ENCODE measurements around the gene PPP2R1B. TPM values are rescaled to one million over a fixed set of nuclear protein-coding genes. Genes with fewer than 3 reads are reported as not detected.

PPP2R1B gene
- total and polyA plus RNA-seq, 8 donors = 12.6 to 50.1 (median 31.3) TPM

DNA sequence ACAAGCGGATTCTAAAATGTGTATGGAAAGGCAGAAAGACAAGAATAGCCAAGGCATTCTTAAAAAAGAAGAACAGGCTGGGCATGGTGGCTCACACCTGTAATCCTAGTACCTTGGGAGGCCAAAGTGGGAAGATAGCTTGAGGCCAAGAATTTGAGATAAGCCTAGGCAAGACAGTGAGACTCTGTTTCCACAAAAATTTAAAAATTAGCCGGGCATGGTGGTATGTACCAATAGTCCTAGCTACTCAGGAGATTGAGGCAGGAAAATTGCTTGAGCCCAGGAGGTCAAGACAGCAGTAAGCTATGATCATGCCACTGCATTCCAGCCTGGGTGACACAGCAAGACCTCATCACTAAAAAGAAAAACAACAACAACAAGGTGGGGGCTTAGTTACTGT lies 46.0 kb upstream of the PPP2R1B start:
- intact Hi-C loops (cut with DNase I) = no loop called here
- Histone ChIP-seq H3K27me3 (no peaks in the 10 kb centered on the region), H3K4me1 (no peaks in the 10 kb centered on the region), H3K27ac (no peak overlapping the region), H3K9me3 (no peaks in the 10 kb centered on the region), H3K36me3 (peaks cover 0 to 5% (median 4%) of the 10 kb centered on the region in 3 donors), H3K4me3 (no peak overlapping the region)
- no peak for DNase-seq
- no peak for ATAC-seq
- TF ChIP-seq, protein P1, sequence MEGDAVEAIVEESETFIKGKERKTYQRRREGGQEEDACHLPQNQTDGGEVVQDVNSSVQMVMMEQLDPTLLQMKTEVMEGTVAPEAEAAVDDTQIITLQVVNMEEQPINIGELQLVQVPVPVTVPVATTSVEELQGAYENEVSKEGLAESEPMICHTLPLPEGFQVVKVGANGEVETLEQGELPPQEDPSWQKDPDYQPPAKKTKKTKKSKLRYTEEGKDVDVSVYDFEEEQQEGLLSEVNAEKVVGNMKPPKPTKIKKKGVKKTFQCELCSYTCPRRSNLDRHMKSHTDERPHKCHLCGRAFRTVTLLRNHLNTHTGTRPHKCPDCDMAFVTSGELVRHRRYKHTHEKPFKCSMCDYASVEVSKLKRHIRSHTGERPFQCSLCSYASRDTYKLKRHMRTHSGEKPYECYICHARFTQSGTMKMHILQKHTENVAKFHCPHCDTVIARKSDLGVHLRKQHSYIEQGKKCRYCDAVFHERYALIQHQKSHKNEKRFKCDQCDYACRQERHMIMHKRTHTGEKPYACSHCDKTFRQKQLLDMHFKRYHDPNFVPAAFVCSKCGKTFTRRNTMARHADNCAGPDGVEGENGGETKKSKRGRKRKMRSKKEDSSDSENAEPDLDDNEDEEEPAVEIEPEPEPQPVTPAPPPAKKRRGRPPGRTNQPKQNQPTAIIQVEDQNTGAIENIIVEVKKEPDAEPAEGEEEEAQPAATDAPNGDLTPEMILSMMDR (IDR thresholded peaks at IDR 0.05) = no peak
- no peak for FAIRE-seq
- WGBS, 2 donors = 98 to 99% methylated on average over 2 of the region's 2 CpGs

DNA sequence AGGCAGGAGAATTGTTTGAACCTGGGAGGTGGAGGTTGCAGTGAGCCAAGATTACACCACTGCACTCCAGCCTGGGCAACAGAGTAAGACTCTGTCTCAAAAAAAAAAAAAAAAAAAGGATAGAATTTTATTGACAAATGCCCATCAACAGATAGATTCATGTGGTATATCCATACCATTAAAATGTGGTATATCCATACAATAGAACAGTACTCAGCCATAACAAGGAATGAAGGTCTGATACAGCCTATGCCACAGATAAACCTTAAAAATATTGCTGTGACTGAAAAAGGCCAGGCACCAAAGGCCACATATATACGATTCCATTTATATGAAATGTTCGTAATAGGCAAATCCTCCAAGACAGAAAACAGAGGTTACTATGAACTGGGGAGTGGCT lies 45.3 kb upstream of the PPP2R1B start:
- no peak for DNase-seq
- Histone ChIP-seq H3K27ac (no peak overlapping the region), H3K9me3 (no peaks in the 10 kb centered on the region), H3K4me1 (no peaks in the 10 kb centered on the region), H3K36me3 (peaks cover 0 to 5% (median 4%) of the 10 kb centered on the region in 3 donors), H3K27me3 (no peaks in the 10 kb centered on the region), H3K4me3 (no peak overlapping the region)
- TF ChIP-seq, protein P1 (IDR thresholded peaks at IDR 0.05) = no peak
- no peak for FAIRE-seq
- no peak for ATAC-seq
- intact Hi-C loops (cut with DNase I) = no loop called here
- 97 to 98% methylated on average over 2 of the region's 2 CpGs for WGBS, 2 donors

DNA sequence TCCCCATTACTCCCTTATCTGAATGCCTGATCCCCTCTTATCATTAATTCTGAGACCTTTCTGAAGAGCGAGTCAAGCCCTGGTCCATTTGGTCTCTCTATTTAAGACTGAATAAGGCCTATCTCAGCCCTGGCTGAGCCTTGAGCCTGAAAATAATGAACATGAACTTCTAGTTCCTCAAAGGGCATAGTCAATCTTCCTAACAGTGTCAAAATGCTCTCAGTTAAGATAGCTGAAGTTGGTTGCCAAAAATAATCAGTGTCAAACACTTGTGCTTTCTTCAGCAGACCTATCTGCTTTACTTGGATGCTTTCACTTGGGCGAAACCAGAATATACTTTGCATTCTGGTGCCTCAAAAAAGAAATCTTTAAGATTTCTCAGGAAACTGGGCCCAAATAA lies 42.6 kb upstream of the PPP2R1B start:
- H3K36me3 ChIP-seq = peaks cover 0 to 5% (median 4%) of the 10 kb centered on the region in 3 donors
- FAIRE-seq = no peak
- H3K4me3 ChIP-seq = no peak overlapping the region
- TF ChIP-seq, protein P1 (IDR thresholded peaks at IDR 0.05) = no peak
- H3K27ac ChIP-seq = no peak overlapping the region
- no peaks in the 10 kb centered on the region for H3K27me3 ChIP-seq
- intact Hi-C loops (cut with DNase I) = no loop called here
- H3K4me1 ChIP-seq = no peaks in the 10 kb centered on the region
- H3K9me3 ChIP-seq = no peaks in the 10 kb centered on the region
- DNase-seq = no peak
- ATAC-seq = no peak
- 97 to 100% methylated on average over 2 of the region's 2 CpGs for WGBS, 2 donors

DNA sequence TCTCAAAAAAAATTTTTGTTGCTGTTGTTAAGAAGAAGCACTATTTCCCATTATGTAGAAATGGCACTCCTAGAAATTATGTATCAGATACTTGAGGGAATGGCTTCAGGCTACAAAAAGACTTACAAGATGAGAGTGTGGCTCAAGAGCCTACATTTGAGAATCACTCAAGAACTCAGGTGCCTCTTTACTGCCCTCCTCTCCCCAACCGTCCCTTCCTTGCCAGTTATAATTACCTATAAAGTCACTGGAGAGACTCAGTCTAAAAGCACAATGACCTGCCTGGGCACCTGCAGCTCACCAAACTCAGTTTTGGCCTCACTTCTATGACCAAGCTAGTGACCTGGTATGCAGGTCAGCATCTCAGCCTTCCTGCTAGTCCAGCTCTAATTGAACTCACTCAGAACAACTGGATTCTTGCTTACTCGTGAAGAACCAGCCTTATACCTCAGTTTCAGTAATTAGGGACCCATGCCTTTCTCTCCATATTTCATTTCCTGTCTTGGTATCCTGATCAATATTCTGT lies 41.9 kb upstream of the PPP2R1B start:
- DNase-seq (no peak), ATAC-seq (no peak), FAIRE-seq (no peak)
- intact Hi-C loops (cut with DNase I) = no loop called here
- no peak overlapping the region for H3K4me3 ChIP-seq
- H3K27me3 ChIP-seq = no peaks in the 10 kb centered on the region
- 95 to 96% methylated on average over 2 of the region's 2 CpGs for WGBS, 2 donors
- H3K9me3 ChIP-seq = no peaks in the 10 kb centered on the region
- TF ChIP-seq, protein P1 (IDR thresholded peaks at IDR 0.05) = no peak
- peaks cover 0 to 10% (median 4%) of the 10 kb centered on the region in 3 donors for H3K36me3 ChIP-seq
- no peak overlapping the region for H3K27ac ChIP-seq
- H3K4me1 ChIP-seq = no peaks in the 10 kb centered on the region

DNA sequence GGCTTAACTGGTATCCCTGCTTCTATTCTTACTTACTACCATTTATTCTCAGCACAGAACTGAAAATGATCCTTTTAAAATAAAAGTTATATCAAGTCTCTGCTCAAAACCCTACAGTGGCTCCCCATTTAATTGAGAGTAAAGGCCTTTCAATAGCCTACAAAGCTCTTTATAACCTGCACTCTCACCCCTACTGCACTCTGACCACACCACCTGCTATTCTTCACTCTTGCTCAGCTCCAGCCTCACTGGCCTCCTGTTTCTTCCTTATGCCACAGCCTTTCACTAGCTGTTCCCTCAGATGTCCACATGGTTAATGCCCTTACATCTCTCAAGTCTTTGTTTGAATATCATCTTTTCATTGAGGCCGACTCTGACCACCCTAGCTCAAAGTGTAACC lies 40.9 kb upstream of the PPP2R1B start:
- Histone ChIP-seq H3K4me3 (no peak overlapping the region), H3K36me3 (peaks cover 0 to 12% (median 4%) of the 10 kb centered on the region in 3 donors), H3K4me1 (no peaks in the 10 kb centered on the region), H3K9me3 (no peaks in the 10 kb centered on the region), H3K27me3 (no peaks in the 10 kb centered on the region), H3K27ac (no peak overlapping the region)
- WGBS, 2 donors = 88 to 100% methylated on average over 1 of the region's 1 CpG
- TF ChIP-seq, protein P1 (IDR thresholded peaks at IDR 0.05) = no peak
- no peak for ATAC-seq
- no peak for DNase-seq
- intact Hi-C loops (cut with DNase I) = no loop called here
- FAIRE-seq = no peak
